Stimulated activated CD8-positive, alpha-beta memory T cell treated with anti-CD3 and anti-CD28 coated beads, Interleukin-7, amount 100 ng/mL, for 1 hour (primary cell): ENCODE measurements around the gene SNRPD3.
"Not testable (repeated sequence)": the region's sequence is repeated elsewhere in the genome, so short reads cannot be mapped to it uniquely, and the experiment has no call there.

ENCODE experiments used
- DNase-seq, 2 donors: peaks; one replicate each; pipeline ENCODE4 v3.0.0-alpha.2; 2020; ENCODE audit warnings: low read depth in 2 of 2

The SNRPD3 gene

GRCh38 chr22:24609888-24610287, 54.1 kb downstream of the SNRPD3 start:
- DNase-seq = not testable (repeated sequence)

DNA sequence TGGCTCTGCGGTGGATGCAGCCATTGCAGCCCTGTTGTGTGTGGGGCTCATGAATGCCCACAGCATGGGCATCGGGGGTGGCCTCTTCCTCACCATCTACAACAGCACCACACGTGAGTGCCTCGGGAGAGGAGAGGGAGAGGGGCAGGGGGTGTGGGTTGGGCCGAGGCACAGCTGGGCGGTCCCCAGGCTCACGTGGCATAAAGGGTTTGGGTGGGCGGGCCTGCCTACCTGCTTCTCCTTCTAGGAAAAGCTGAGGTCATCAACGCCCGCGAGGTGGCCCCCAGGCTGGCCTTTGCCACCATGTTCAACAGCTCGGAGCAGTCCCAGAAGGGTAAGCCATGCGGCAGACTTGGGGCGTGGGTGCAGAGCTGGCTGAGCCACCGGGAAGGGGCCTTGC, 59.0 kb downstream of the SNRPD3 start:
- not testable (repeated sequence) for DNase-seq

- DNase-seq = not testable (repeated sequence)
Measured at GRCh38 chr22:24621244-24621643, 65.4 kb downstream of the SNRPD3 start.

DNA sequence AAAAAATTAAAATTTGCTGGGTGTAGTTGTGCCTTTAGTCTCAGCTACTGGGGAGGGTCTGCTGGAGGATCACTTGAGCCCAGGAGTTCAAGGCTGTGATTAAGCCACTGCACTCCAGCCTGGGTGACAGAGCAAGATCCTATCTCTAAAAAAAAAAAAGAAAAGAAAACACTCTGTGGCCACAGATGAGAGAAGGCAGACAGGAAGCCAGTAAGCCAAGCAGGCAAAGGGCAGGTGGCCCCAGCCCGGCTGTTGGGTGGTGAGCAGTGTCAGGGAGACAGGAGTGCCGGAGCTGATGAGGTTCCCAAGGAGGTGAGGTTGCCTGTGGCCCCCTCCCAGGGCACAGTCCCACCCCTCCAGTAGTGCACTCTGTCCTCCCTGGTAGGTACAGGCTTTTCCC, 66.8 kb downstream of the SNRPD3 start:
- not testable (repeated sequence) for DNase-seq
